ENCODE results near the gene CD300A. TPM values are rescaled to one million over a fixed set of nuclear protein-coding genes. Genes with fewer than 3 reads are reported as not detected.

The CD300A gene
- total RNA-seq, 3 donors from 2014 or later (not counting 1 experiment from before 2014, with no cell fraction given) = 287 to 370 (median 295) TPM

- Mint-ChIP-seq H3K27me3 (ENCODE audit: low read depth in 2 of 2) (peaks cover 0 to 6% of the 10 kb centered on the region in 2 donors), H3K4me3 (no peak overlapping the region), H3K4me1 (peaks cover 7 to 15% of the 10 kb centered on the region in 2 donors), H3K27ac (peak overlapping the region in 1 of 2 donors; percentile 36), H3K36me3 (no peaks in the 10 kb centered on the region), H3K9me3 (no peaks in the 10 kb centered on the region)
- TF ChIP-seq CTCF (IDR thresholded peaks at IDR 0.05) = no peak
- DNase-seq (peak in 1 of 2 donors; percentile 32), ATAC-seq (peak in 2 of 3 donors; percentile 60 to 80)
- 39% methylated on average over 31 of the region's 31 CpGs for WGBS (ENCODE audit: insufficient coverage)
- H3K27me3 ChIP-seq (ENCODE audit: control insufficient read depth, insufficient read depth, low read length) = no peaks in the 10 kb centered on the region
- peaks cover 32% of the 10 kb centered on the region for H3K4me1 ChIP-seq (ENCODE audit: control insufficient read depth, insufficient read depth, low read length)
- no peak overlapping the region for H3K27ac ChIP-seq (ENCODE audit: low read length)
- H3K9me3 ChIP-seq (ENCODE audit: control insufficient read depth, insufficient read depth, low read length) = no peaks in the 10 kb centered on the region
- no peak overlapping the region for H3K4me3 ChIP-seq (ENCODE audit: low read length)
- H3K36me3 ChIP-seq (ENCODE audit: control insufficient read depth, insufficient read depth, low read length) = no peaks in the 10 kb centered on the region
- intact Hi-C loops (cut with micrococcal nuclease) = no loop called here
Observed at GRCh38 chr17:74446551-74447500, 19.6 kb upstream of the CD300A start.

- no peak overlapping the region for H3K27ac Mint-ChIP-seq
- no peak overlapping the region for H3K27ac ChIP-seq (ENCODE audit: low read length)
Observed at GRCh38 chr17:74447628-74448159, 18.7 kb upstream of the CD300A start.

GRCh38 chr17:74448756-74449155, 17.7 kb upstream of the CD300A start:
- no peak overlapping the region for H3K4me3 Mint-ChIP-seq
- DNase-seq = no peak
- peaks cover 0 to 2% of the 10 kb centered on the region in 2 donors for H3K27me3 Mint-ChIP-seq (ENCODE audit: low read depth in 2 of 2)
- H3K36me3 ChIP-seq (ENCODE audit: control insufficient read depth, insufficient read depth, low read length) = no peaks in the 10 kb centered on the region
- H3K4me1 ChIP-seq (ENCODE audit: control insufficient read depth, insufficient read depth, low read length) = peaks cover 35% of the 10 kb centered on the region
- H3K27me3 ChIP-seq (ENCODE audit: control insufficient read depth, insufficient read depth, low read length) = peaks cover 2% of the 10 kb centered on the region
- H3K9me3 Mint-ChIP-seq = no peaks in the 10 kb centered on the region
- H3K4me3 ChIP-seq (ENCODE audit: low read length) = no peak overlapping the region
- no peaks in the 10 kb centered on the region for H3K36me3 Mint-ChIP-seq
- H3K9me3 ChIP-seq (ENCODE audit: control insufficient read depth, insufficient read depth, low read length) = no peaks in the 10 kb centered on the region
- 91% methylated on average over 8 of the region's 8 CpGs for WGBS (ENCODE audit: insufficient coverage)
- TF ChIP-seq CTCF (IDR thresholded peaks at IDR 0.05) = no peak
- intact Hi-C loops (cut with micrococcal nuclease) = no loop called here
- ATAC-seq = no peak
- no peak overlapping the region for H3K27ac ChIP-seq (ENCODE audit: low read length)
- H3K4me1 Mint-ChIP-seq = peaks cover 7 to 15% of the 10 kb centered on the region in 2 donors
- H3K27ac Mint-ChIP-seq = no peak overlapping the region

More at GRCh38 chr17:74447628-74448159, 18.7 kb upstream of the CD300A start:
- 92% methylated on average over 11 of the region's 11 CpGs for WGBS (ENCODE audit: insufficient coverage)
- H3K9me3 Mint-ChIP-seq = no peaks in the 10 kb centered on the region
- H3K4me1 Mint-ChIP-seq = peaks cover 7 to 16% of the 10 kb centered on the region in 2 donors
- H3K4me1 ChIP-seq (ENCODE audit: control insufficient read depth, insufficient read depth, low read length) = peaks cover 35% of the 10 kb centered on the region
- no peaks in the 10 kb centered on the region for H3K9me3 ChIP-seq (ENCODE audit: control insufficient read depth, insufficient read depth, low read length)
- no peak for TF ChIP-seq CTCF (IDR thresholded peaks at IDR 0.05)
- no peak overlapping the region for H3K4me3 Mint-ChIP-seq
- H3K36me3 Mint-ChIP-seq = no peaks in the 10 kb centered on the region
- no peak for ATAC-seq
- H3K36me3 ChIP-seq (ENCODE audit: control insufficient read depth, insufficient read depth, low read length) = no peaks in the 10 kb centered on the region
- H3K27me3 ChIP-seq (ENCODE audit: control insufficient read depth, insufficient read depth, low read length) = no peaks in the 10 kb centered on the region
- no peak for DNase-seq
- intact Hi-C loops (cut with micrococcal nuclease) = no loop called here
- H3K4me3 ChIP-seq (ENCODE audit: low read length) = no peak overlapping the region
- H3K27me3 Mint-ChIP-seq (ENCODE audit: low read depth in 2 of 2) = peaks cover 0 to 2% of the 10 kb centered on the region in 2 donors
